Measurements from ENCODE around the gene CTAGE1.
"Not testable (repeated sequence)": the region's sequence is repeated elsewhere in the genome, so short reads cannot be mapped to it uniquely, and the experiment has no call there.

The CTAGE1 gene

DNA sequence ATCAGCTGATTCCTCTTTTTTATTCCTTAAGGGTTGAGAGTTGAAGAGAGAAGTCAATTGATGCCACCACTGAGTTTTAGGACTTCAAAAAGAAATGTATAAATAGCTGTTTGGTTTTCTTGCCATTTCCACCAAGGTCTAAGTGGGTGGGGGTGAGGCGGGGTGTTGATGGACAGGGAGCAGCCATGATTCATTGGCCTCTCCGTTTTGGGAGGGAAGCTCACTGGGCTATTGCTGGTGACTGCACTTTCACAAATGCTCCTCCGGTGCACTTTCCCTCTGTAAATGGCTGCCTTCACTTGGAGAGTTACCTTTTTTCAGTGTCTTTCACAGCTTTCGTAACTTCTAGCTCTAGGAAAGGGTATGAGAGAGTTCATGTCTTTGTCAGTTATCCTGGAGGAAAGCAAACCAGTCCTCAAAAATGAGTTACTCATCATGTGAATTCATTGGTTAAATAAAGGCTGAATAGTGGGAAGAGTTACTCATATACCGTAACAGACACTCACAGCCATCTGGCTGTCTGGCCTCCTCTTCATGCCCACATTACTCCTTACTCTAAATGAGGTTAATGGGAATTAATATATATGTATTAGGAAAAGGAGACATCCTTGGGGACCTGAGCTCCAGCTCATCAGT, 17.4 kb upstream of the CTAGE1 start:
- no peak for DNase-seq

DNA sequence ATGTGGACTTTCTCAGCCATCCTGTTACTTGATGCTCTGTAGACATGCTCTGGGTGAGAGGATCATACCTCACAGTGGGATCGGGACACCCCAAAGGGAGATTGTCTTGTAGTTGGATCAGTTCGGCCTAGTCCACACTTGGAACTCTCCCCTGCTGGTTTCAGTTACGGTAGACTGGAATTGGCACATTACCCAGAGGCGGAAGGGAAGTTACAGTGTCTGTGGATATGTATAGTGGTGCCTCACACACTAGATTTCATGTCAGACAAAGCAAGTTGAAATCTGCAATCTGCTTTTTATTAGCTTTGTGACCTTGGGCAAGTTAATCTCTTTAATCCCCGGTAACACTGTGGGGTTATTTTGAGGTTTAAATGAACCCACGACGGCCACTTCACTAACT, 16.2 kb upstream of the CTAGE1 start:
- DNase-seq = no peak

DNA sequence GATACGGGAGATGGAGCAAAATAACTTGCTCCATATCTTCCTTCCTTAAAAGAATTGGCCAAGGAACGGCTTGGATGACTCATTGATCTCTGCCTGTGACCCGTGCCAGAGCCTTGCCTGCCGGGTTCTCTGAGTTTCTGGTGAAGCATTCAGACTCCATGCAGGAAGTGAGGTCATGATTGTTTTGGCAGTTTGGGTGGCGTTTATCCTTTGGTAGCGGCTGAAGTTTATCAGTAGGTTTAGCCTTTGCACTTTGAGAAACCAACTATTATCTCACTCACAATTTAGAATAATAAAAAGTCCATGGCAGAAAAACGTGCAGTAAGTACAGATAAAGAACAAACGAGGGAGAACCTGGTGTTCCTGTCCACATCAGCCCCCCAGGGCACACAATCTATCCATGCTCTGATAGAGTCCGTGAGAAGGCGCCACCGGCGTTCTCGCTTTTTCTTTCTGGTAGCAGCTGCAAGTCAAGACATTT, 15.0 kb upstream of the CTAGE1 start:
- DNase-seq = no peak

DNA sequence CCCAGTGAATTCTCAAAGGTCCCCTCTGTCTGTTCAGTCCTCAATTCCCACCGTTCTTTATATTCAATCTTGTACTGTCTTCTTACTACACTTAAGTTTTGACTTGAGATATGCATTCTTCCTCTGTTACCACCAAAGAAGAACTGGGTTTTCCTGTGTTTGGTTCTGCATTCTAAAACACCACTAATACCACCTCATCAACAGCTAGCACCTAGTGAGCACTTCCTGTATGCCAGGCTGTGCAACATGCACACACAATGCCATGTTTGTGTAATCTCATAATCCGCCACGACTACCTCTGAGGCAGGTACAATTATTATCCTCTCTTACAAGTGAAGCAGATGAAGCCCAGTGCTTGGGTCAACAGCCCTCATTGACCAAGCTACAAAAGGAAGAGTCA, 11.8 kb upstream of the CTAGE1 start:
- DNase-seq = no peak

DNA sequence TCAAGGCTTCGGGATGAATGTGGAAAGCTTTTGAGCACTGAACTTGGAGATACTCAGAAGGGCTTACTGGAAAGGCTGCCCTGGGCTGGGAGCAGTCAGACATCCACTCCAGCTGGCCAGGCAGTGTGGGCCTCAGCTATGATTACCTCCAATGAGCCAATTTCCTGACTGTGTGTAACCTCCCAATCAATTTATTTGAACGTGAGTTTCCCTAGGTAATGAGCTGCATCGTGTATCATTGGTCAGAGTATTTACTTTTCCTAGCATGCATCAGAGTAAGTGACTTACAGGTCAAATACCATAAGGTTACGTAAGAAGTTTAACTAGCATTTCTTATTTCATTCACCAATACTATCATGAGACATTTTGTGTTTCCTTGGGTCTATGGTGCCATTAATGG, 11.0 kb upstream of the CTAGE1 start:
- no peak for DNase-seq

DNA sequence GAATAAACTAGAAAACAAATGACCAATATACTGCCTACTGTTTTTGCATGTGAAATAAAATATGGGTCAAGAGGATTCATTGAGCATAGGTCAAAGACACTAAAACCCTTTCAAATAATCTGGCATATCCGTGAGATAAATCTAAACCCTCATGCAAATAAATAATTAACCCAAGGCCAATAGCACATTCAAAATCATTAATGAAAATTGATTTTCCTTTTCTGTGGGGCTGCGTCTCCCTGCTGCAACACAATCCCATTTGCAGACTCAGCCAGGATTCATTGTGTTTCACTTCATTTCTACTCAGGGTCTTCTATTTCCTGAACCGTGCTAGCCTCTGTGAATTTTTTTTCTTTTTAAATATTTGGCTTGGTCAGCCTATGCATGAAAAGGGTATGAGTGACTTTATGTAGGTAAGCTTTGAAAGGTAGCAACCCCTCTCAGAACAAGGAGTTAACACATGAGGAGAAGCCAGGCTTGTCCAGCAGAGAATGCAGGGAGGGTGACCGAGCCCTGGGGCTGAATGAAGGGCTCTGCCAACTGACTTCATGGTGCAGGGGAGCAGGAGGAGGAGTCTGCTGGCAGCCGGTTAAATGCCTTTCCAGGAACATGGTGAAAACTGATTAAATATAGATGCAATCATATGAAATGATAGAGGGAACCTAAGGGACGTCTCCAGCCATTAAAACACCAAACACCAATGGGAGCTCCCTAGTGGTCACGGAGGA, 10.3 kb upstream of the CTAGE1 start:
- DNase-seq = no peak

DNA sequence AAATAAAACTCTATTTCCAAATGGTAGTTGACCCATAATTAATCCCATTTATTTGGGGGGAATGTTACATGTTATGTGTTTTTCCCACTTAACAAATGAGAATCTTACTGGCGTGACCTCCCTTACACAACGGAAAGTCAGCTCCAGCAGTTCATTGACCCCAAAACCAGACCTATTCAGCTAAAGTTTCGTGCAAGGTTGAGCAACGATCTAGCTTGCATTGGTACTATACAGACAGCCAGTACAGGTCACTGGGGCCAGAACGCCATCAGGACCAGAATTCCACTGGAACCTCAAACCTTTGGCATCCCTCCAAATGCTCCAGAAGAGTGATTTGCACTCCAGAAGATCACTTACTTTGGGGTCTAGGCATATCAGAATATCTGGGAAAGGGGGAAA, 6.8 kb upstream of the CTAGE1 start:
- DNase-seq = no peak

DNA sequence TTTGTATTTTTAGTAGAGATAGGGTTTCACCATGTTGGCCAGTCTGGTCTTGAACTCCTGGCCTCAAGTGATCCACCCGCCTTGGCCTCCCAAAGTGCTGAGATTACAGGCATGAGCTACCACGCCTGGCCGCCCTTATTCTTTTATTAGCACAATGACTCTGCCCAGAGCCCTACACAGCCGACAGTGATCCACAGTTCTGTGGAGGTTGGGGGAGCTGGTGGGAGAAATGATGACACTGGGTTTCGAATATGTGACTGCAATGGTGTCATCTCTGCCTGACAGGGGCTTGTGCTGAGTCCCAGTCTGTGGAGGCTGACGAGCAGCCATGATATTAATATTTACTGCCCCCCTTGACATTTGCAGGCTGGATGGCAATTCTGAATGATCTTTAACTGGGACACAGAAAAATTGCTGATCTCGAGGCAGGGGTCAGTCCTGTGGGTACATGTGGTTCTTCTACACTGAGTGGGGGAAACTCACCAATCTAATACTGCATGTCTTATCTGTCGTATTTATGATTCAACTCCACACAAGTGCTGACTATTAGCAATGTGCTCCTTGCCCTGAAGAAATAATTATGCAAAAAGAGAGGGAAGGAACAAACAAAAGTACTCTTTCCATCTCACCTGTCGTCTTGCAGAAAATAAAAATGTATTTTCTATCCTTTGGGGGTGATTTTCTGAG, 6.3 kb upstream of the CTAGE1 start:
- no peak for DNase-seq

DNA sequence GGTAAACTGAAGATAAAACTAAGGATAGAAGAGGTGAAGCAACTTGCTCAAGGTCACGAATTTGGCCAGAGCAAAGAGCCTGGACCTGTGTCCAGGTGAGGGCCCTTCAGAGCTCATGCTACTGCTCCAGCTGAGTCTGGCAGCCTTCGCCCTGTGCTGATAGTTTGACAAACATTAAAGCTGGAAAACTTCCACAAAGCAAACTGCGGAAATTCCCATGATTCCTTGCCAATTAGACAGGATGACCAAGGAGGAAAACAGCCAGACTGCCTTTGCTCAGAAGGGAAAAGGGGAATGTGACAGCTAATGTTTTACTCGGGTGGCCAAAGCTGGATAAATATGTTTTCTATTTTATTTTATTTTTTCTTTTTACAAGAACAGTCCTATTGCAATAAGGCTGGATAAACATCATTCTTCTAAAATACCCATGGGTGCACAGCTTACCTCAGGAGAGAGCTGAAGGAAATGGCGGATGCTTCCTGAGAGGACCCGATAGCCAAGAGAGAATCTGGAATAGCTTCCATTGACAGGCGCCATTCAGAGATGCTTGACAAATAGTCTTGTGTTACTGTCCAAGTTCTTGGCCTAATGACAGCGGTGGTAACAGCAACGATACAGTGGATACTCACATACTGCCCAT, 5.3 kb upstream of the CTAGE1 start:
- no peak for DNase-seq

DNA sequence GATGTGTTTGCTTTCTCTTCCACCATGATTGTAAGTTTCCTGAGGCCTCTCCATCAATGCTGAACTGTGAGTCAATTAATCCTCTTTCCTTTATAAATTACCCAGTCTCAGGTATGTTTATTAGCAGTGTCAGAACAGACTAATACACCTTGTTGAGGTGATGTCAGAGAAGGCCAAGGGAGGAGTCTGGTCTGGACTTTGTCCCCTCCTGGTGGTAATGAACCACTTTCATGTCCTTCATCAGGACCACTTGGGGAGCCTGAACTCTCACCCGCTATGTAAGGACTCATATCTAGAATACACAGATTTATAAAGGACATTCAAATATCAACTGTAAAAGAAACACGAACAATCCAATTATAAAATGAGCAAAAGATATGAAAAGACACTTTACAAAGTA, 2.9 kb upstream of the CTAGE1 start:
- DNase-seq = no peak

DNA sequence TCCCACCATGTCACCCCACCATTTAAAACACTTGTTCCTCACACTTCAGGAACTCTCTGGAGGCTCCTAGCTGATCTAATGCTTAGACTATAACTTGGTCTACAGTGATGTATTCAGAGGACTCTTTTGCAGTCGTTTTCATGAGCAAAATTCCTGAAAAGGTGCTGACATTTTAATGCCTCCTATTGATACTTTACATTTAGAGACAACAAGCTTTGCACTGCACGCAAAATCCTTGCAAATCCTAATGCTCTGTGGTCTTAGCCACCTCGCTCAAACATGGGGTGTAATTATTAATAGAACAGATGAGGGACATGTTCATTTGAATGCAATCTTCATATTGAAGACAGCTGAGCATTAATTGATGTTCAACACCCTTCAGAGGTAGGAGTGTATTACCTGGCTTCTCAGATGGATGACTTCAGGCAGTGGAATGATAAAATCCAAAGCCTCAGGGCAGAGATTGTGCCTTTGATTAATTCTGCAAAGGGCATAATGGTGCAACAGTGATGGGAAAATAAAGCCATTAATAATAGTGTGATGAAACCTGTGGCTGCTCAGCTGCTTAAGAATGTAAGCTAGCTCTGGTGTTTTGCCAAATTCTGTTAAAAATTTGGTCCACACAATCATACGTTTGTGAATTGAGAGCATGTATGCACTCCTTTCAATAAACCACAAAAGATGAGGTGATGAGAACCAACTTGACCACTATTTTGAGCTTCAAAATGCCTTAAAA, 5.4 kb downstream of the CTAGE1 start:
- DNase-seq = no peak

DNA sequence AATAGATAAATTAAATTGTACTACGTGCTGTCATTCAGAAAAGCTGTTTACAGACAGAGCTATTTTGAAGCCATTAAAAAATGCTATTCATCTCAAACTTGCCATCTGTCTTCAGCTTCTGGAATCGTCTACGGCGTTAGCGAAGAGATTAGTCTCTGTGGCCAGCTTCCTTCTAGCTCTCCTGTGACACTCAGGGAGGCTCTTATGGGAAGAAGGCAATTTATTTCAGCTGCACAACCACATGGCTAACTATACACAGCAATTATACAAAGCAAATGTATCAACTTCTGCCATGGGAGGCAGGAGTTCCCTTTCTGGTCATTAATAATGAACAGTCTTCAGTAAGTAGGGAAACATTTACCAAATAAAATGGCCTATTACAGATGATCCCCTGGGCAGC, 6.3 kb downstream of the CTAGE1 start:
- no peak for DNase-seq

DNA sequence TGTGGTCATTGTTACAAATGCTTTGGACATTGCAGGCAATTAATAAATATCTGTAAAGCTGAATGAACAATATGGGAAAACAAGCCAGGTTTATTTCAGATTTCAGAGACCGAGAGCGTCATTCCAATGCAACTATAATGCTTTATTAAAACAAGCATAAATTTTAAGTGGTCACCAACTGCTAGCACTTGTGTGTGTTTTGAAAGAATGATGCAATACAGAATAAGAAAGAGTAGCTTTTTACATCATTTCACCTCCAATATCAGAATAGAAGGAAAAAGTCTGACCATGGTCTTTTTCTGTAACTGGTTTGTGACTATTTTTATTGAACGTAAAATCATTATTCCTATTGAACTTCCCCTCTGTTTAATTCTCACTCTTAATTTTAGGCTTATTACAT, 7.6 kb downstream of the CTAGE1 start:
- no peak for DNase-seq

DNA sequence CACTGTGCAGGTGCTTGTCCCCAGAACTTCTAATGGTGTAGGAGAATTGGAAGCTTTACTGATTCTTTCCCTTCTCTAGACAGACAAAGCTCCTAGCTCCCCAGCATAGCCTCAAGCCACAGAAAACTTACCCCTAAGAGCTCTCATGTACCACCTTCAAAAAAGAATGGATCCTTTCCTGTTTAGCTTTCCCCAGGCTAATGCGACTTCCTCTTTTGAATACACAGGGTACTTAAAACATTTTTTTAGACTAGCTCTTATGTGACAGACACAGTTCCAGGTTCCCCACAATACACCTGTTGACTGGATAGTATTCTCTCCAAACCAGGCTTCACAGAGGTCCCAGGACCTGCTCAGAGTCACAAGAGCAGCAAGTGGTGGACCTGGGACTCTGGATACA, 8.3 kb downstream of the CTAGE1 start:
- DNase-seq = no peak

DNA sequence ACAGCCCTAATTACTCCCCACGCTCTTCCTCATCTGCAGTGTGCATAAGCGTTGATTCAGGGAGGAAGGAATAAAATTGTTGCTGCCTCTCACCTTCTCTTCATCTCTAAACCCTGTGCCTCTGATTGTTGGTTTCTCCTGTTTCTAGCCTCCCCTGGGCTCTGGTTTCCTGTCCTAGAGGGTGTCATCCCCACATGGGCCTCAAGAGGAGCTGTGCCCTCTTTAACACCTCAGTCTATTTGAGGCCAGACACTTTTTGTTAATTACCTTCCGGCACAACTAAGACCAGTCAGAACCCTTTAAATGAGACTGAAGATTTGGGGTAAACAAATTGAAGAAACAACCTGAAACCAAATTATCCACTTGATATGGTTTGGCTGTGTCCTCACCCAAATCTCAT, 9.7 kb downstream of the CTAGE1 start:
- DNase-seq = no peak

DNA sequence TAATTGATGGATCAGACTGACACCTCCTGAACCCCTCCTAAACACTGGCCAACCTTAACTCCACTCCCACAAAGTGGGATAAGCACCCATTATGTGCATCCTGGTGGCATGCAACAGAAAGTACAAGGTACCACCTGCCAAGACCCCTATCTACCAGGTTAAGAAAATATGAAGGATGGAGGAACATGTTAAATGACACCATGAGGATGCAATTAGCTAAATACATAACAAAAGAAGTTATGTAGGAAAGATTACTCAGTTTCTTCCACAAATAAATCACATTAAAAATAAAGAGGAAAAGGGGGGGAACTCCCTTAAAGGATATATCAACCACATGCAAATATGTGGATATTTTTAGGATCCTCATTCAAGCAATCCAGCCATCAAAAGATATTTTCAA, 12.6 kb downstream of the CTAGE1 start:
- no peak for DNase-seq

DNA sequence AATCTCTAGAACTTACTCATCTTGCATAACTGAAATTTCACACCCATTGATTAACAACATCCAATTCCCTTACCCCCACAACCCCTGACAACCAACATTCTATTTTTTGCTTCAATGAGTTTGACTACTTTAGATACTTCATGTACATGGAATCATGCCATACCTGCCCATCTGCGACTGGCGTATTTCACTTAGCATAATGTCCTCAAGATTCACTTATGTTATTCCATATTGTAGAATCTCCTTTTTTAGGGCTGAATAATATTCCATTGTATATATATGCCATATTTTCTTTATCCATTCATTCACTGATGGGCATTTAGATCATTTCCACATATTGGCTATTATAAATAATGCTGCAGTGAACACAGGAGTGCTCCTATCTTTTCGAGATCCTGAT, 13.8 kb downstream of the CTAGE1 start:
- DNase-seq = no peak

DNA sequence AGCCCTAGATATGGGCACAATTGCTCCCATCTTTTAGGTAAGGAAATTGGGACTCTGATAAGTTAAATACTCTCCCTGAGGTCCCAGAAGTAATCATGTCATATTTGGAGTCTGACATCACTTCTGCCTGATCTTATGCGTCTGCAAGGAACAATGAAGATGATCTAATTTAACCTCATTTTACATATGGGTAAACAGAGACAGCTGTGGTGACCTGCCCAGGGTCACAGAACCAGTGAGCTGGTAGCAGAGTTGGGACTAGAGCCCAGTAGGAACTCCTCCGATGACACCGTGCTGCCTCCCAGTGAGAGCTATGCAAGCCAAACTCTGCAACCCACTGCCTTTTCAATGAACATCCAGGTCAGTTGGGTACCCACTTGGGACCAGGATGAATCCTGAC, 17.8 kb downstream of the CTAGE1 start:
- no peak for DNase-seq

DNA sequence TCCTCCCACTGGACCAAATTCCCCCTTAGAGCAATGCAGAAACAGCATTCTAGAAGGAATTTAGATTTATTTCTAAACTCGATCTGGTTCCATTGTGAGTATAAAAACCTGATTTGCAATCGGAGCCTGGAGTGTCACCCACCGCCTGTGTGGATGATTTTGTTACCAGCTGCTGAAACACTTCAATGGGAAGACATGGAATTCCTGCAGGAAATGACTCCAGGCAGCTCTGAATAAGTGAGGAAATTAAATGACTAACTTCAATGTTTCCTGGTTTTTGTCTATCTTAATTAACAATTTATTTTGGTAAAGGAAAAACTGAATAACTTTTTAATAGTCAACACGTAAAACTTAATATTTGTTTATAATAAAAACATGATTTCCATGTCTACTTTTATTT, 19.3 kb downstream of the CTAGE1 start:
- no peak for DNase-seq

DNA sequence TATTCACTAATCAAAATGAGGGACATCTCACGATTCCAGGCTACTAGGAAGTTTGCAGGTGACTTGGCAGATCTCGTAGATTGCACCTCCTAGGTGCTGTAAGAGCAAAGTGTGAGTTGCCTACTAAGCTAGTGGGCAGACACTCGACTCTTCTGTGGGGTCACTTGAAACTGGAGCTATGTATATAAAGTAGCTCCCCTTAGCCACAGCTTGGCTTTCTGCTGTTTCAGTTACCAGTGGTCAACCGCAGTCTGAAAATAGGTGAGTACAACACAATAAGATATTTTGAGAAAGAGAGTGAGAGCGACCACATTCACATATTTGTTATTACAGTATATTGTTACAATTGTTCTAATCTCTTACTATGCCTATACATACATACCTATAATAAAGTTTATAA, 23.3 kb downstream of the CTAGE1 start:
- DNase-seq = no peak

DNA sequence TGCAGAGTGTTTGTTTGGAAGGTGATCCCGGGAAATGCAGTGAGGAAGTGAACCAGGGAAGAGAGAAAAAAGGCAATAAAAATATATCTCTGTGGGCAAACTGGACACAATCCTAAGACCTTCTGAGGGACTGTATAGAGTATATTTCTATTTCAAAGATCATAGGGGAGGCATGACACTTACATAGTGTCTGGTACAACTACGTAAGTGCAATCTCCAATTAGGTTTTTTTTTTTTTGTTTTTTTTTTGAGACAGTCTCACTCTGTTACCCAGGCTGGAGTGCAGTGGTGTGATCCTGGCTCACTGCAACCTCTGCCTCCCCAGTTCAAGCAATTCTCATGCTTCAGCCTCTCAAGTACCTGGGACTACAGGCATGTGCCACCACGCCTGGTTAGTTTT, 24.6 kb downstream of the CTAGE1 start:
- not testable (repeated sequence) for DNase-seq

DNA sequence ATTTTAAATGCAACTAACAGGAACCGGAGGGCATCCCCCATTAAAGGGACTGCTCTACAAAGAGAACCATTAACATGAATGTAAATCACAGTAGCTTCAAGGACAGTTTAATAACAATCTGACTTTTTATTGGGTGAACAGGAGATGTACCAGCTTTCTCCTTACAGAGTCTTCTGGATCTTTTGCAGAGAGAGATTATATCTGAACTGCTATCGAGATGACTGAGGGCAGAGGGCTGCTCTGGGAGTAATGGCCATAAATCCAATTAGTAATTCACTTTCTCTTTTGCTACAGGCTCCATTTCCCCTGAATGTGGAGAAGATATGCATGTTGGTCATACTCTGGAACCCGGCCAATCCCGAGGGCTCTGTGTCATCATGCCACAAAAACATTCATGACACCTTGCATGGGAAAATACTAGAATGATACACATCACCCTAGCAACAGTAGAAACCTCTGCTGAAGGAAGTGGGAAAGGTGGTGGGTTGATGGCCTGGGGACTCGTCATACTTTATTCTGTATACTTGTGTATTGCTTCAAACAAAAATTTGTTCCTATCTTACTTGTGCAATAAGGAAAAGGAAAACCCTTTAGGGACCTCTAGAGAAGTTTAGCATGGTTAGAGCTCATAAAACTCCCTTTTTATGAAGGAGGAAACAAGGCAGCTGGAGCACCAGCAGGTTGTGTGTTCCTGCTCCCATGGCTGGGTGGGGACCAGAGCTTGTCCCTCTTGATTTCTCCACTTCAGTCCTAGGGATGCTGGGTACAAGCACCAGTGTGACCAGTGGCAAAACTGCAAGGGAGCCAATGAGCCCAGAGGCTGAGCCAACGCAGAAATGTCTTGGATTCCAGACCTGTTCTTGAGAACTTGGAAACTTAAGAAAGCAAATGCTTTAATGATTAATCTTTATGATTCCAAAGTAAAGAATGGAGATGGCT, 26.0 kb downstream of the CTAGE1 start:
- peak; percentile 28 for DNase-seq
